Measurements from ENCODE around the gene JSRP1.
A peak's percentile ranks its signal among the peaks of the same experiment; 100 is the strongest.

Gene JSRP1

DNA sequence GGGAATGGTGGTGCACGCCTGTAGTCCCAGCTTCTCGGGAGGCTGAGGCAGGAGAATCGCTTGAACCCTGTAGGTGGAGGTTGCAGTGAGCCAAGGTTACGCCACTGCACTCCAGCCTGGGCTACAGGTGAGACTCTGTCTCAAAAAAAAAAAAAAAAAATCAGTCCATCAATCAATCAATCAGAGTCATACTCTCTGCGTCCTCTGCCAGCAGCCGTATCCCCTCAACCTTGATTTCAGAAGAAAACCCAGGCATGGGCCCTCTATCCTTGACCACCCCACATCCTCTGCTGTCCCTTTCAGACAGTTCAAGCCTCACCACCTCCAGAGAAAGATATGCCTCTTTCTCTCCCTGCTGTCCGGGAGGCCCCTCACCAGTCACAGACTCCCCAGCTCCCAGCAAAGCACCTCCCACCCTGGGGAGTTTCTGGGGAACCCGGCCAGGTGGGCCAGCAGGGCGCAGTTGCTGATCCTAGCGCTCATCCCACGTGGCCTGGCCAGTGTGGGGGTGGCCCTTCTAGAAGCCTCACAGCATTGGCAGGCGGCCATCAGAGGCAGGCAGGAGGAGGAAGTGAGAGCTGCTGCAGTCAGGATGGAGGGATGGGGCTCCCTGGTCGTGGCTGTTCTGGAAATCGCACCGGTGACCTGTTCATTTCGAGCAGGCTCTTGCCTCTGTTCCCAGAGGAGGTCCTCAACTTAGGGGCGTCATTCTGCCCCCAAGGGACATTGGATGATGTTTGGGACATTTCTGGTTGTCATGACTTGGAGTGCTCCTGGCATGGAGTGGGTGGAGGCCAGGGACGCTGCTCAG, 10.2 kb upstream of the JSRP1 start:
- DNase-seq, result peak; percentile 94

DNA sequence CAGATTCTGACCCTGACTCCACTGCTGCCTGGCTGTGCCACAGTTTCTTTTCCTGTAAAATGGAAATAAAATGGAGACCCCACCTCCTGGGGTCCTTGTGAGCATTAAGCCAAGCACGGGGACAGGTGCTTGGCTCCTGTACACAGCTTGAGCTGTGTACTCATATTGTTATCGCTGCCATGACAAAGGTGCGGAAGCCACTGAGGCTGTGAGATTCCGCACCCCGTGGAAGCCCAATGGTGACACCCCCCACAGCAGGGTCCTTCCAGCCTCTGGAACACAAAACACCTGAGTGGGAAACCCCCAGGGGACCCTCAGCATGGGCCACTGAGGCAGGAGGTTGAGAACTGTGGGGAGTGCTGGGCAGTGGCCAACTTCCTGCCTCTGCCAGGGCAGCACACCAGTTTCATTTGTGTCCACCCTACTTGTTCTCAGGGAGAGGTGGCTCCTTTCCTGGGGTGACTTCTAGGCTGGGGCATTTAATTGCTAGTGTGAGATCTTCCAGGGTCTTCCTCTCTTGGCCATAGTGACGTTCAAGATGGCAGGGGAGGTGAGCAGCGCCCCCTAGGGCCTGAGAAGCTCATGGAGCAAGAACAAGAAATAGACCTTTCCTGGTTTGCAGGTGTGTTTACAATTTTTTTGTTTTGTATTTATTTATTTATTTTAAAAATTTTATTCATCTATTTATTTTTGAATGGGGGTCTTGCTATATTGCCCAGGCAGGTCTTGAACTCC, 5.4 kb upstream of the JSRP1 start:
- DNase-seq, result peak; percentile 71

DNA sequence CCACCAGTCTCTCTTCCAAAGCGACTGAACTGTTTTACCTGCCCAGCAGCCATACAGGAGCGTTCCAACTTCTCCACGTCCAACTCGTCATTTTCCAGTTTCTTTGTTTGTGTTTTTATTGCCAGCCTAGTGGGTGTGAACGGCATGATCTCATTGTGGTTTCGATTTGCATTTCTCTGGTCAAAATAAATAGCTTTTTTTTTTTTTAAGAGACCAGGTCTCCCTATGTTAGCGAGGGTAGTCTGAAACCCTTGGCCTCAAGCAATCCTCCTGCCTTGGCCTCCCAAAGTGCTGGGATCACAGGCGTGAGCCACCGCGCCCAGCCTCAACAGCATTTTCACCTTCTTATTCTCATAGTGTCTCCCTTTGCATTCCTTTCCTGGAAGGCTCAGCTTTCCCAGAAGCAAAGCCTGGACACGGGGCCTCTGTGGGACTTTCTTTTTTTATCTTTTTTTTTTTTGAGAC, 4.2 kb upstream of the JSRP1 start:
- DNase-seq, result peak; percentile 34

DNA sequence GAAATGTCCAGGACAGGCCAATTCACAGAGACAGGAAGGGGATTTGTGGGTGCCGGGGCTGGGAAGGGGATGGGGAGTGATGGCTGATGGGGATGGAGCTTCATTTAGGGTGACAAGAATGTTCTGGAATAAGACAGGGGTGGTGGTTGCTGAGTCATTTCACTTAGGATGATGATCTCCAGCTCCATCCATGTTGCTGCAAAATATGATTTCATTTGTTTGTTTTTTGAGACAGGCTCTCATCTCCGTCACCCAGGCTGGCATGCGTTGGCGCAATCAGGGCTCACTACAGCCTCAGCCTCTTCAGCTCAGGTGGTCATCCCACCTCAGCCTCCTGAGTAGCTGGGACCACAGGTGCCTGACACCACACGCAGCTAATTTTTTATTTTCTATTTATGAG, 3.1 kb upstream of the JSRP1 start:
- no peak for DNase-seq

DNA sequence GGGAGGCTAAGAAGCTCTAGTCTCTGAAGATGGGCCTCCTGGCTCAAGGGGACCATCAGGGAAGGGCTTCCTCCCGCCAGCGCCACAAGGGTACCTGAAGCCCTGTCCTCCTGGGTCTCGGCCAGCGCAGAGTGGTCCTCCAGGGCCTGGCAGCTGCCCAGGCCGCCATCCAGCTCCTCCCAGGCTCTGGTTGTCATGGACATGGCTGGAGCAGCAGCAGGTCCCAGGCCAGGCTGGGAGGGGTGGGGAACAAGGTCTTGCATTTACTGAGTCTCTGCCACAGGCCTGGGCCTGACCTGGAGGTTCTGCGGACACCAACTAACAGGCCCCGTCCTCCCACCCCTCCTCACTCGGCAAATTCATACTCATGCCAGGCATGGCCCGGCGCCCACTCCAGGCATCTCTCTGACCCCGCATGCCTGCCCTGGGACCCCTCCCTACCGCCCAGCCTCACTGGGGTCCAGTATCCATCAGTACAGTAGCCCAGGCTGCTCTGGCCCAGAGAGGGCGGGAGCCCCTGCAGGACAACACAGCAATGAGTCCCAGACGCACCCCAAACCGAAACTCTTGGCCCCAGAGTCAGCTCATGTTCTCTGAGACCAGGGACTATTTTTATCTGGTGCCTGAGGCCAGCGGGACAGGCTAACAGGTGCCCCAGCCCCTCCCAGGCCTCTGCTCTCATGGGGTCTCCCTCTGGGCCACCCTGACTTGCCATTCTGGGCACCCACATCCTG, 938 bp downstream of the JSRP1 start:
- DNase-seq, result no peak

DNA sequence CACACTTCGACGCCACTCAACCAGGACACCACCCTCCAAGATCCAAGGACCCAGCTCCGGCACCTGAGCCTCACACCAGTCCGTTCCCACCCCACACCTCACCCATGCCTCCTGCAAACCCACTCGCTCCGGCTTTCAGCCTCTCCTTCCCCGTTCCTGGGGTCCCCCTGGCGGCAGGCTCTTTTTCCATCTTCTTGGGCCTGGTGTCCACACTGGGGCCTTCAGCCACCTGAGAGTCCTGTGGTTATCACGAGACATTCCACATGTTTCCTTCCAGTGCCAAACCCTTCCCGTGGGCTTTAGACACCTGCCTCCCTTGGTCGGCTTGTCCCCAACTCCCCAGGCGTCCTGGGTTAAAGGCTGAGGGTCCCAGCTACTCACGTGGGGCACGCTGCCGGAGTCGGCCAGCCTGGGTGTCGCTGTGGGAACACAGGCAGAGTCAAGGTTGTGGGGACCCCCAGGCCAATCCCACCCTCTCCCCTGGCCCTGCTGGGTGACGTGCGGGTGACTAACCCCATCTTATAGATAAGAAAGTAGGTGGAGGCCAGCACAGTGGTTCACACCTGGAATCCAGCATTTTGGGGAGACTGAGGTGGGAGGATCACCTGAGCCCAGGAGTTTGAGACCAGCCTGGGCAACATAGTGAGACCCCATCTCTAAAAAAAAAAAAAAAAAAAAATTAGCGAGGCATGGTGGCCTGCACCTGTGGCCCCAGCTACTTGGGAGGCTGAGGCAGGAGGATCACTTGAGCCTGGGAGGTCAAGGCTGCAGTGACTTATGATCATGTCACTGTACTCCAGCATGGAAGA, 1.9 kb downstream of the JSRP1 start:
- DNase-seq, result peak; percentile 49

DNA sequence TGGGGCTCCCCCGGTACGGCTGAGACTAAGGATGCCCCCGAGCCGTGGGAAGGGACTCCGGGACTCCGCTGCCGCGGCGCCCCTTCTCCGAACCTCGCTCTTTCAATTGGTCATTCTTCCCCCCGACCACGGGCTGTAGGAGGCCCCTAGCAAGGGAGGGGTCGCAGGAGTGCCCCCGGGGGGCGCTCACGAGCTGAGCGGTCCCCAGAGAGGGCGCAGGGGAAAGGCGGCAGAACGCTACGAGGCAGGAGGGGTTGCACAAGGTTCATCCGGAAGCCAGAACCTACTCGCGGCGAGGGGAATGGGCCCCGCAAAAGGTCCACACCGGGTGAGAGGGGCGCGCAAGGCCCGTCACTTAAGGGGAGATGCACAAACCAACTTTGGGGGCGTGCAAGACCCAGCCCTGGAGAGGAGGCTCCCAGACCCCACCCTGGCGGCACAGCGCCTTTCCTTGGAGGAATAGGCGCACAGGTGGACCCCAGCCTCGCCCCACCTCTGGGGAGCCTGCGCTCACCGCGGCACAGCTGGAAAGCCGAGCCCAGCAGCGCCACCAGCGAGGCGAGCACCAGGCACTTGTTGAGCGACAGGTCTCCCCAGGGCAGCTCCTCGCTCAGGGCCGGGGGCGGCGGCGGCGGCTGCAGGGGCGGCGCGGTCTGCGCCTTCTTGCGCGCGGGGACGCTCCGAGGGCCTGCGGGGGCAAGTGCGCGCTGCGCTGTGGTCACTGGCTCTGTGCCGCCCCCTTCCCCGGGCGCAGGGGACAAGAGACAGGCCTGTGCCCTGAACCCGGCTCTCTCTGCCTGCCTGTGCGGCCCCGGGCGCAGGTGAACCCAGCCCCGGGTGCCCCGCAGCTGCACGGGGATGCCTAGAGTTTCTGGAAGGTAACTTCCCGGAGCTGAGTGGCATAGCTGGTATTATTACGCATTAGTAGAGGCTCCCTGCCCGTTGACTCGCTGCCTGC, 2.8 kb downstream of the JSRP1 start:
- peak; percentile 83 for DNase-seq

DNA sequence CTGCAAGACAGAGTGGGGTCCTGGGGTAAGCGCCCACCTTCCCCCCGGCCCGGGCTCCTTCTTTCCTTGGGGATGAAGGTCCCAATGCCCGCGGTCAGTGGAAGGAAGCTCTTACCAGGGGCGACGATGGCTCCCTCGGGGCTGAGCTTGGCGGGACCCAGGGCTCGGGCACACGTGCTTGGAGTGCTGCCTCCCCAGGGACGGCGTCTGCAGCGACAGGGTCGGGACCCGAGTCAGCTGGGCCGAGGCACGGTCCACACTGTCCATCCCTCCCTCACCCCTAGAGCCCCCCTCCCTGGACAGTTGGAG, 3.5 kb downstream of the JSRP1 start:
- DNase-seq, result no peak

DNA sequence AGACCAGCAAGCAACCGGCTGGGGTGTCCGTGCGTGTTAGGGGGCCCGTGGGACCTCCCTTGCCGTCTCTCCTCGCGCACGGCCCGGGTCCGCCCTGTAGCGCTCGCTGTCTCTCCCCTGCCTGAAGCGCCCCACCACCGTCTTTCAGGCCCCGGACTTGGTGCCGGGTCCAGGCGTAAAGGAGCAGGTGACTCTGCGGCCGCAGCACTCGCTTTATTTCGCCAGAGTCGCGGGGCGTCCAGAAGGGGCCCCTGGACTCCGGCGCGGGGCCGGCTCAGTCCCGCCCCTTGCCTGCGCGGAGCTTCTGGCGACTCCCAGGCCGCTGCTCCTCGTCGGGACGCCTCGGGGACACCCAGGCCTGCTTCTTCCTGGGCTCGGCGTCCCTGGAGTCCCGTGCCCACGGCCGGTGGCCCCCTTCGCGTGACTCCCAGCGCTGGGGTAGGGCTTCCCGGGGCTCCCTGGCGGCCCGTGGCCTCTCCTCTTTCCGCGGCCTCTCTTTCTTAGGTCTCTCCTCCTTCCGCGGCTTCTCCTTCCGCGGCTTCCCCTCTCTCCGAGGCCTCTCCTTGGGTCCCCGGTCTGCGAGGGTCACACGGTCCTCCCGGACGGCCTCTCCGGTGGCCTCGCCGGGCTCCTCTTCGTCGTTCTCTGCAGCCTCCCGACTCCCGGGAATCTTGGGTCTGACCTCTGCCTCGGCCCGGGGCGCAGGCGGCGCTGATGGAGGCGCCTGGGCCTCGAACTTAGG, 4.0 kb downstream of the JSRP1 start:
- peak; percentile 44 for DNase-seq

DNA sequence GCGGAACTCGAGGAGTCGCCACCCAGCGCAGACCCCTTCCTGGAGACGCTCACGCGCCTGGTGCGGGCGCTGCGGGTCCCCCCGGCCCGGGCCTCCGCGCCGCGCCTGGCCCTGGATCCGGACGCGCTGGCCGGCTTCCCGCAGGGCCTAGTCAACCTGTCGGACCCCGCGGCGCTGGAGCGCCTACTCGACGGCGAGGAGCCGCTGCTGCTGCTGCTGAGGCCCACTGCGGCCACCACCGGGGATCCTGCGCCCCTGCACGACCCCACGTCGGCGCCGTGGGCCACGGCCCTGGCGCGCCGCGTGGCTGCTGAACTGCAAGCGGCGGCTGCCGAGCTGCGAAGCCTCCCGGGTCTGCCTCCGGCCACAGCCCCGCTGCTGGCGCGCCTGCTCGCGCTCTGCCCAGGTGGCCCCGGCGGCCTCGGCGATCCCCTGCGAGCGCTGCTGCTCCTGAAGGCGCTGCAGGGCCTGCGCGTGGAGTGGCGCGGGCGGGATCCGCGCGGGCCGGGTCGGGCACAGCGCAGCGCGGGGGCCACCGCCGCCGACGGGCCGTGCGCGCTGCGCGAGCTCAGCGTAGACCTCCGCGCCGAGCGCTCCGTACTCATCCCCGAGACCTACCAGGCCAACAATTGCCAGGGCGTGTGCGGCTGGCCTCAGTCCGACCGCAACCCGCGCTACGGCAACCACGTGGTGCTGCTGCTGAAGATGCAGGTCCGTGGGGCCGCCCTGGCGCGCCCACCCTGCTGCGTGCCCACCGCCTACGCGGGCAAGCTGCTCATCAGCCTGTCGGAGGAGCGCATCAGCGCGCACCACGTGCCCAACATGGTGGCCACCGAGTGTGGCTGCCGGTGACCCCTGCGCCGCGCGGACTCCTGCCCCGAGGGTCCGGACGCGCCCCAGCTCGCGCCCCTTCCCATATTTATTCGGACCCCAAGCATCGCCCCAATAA, 4.8 kb downstream of the JSRP1 start:
- DNase-seq, result peak; percentile 68

DNA sequence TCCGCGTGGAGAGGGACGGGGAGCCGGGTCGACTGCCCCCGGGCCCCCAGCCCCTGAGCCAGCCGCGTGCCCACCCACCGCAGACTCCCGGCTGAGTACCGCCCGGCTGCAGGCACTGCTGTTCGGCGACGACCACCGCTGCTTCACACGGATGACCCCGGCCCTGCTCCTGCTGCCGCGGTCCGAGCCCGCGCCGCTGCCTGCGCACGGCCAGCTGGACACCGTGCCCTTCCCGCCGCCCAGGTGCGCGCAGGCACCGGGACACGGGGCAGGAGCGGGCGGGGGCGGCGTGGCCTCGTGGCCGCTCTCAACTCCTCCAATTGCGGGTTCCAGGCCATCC, 5.5 kb downstream of the JSRP1 start:
- no peak for DNase-seq

DNA sequence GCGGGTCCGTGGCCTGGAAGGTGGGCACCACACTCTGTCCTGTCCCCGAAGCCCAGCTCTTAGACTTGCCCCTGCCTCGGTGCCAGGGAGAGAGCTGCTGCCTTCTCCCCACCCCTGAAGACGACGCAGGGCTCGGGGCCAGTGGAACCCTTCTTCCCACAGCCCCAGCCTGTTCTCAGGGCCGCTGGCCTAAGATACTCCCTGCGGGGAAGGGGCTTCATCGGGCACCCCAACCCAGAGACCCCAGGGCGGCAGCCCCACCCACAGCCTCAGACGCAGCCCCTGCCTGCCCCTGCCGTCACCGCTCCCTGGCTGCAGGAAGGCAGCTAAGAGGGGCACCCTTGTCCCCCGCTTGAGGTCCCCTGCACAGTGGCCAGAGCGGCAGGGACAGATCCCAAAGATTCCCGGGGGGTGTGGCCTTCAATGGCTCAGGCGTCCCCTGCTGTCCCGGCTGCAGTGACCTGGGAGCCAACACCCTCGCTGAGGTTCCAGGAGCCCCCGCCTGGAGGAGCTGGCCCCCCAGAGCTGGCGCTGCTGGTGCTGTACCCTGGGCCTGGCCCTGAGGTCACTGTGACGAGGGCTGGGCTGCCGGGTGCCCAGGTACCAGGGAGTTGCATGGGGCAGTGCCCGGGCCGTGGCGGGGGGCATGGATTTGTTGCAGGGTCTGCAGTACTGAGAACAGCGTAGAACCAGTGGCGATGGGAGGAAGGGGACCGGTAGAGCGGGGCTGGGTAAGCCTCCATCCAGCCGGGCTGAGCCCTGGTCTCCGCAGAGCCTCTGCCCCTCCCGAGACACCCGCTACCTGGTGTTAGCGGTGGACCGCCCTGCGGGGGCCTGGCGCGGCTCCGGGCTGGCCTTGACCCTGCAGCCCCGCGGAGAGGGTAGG, 6.1 kb downstream of the JSRP1 start:
- DNase-seq, result peak; percentile 55

DNA sequence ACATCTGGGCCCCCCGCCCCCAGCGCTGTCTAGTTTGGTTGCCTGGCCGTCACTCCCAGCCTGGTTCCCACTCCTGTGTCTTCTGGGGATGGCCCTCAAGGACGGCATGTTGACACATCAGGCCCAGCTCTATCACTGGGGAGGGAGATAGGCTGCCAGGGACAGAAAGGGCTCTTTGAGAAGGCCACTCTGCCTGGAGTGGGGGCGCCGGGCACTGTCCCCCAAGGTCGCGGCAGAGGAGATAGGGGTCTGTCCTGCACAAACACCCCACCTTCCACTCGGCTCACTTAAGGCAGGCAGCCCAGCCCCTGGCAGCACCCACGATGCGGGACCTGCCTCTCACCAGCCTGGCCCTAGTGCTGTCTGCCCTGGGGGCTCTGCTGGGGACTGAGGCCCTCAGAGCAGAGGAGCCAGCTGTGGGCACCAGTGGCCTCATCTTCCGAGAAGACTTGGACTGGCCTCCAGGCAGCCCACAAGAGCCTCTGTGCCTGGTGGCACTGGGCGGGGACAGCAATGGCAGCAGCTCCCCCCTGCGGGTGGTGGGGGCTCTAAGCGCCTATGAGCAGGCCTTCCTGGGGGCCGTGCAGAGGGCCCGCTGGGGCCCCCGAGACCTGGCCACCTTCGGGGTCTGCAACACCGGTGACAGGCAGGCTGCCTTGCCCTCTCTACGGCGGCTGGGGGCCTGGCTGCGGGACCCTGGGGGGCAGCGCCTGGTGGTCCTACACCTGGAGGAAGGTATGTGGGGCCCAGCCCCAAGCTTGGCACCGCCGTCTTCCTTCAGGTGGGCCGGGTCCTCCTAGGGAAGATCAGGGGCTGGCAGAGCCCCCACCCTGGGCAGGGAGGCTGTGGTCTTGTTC, 7.0 kb downstream of the JSRP1 start, which contains the start of gene AMH:
AMH (plus strand) TSS at position 314 of the 857 bp plus-strand sequence; CDS start at position 324, 10 bp downstream.
- no peak for DNase-seq

DNA sequence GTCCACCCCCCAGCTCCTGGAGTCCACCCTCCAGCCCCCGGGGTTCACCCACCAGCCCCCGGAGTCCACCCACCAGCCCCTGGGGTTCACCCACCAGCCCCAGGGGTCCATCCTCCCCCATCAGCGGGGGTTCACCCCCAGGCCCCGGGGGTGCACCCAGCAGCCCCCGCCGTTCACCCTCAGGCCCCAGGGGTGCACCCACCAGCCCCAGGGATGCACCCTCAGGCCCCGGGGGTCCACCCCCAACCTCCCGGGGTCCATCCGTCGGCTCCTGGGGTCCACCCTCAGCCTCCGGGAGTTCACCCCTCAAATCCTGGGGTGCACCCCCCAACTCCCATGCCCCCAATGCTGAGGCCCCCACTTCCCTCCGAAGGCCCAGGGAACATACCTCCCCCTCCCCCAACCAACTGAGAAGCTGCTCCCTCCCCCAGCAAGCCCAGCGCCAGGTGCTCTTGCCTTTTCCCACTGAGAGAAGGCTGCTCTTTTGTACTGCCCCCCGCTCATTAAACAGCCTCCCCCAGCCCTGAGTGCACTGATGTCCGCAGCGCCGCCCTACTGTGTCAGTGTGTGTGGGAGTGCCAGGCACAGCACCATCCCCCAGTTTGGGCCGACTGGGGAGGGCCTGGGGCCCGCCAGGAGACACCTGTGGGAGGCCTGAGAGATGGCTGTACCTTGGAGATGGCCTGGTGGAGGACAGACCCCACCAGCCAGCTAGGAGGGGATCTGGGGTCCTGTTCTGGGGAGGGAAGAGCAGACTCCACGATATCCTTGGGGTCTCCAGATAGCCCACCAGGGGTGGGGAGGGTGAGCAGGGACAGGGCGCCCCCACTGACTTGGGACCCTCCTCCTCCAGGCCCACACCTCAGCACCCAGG, 7.8 kb downstream of the JSRP1 start:
- no peak for DNase-seq

DNA sequence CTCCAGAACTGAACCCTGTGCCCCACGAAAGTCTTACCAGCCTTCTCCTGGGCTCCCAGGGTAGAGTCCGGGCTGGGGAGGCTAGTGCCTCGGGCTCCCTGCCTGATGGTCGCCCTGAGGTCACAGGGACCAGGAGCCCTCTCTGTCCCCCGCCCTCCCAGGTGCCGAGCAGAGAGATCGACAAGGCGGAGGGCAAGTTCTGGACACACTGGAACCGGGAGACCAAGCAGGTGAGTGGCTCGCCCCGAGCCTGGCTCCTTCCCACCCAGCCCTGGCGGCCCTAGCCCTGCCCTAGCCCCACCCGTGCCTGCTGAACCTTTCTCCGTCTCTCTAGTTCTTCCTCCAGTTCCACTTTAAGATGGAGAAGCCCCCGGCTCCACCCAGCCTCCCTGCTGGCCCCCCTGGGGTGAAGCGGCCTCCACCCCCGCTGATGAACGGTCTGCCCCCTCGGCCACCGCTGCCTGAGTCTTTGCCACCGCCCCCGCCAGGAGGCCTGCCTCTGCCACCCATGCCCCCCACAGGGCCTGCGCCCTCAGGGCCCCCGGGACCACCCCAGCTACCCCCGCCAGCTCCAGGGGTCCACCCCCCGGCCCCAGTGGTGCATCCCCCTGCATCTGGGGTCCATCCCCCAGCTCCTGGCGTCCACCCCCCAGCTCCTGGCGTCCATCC, 8.7 kb downstream of the JSRP1 start:
- no peak for DNase-seq

DNA sequence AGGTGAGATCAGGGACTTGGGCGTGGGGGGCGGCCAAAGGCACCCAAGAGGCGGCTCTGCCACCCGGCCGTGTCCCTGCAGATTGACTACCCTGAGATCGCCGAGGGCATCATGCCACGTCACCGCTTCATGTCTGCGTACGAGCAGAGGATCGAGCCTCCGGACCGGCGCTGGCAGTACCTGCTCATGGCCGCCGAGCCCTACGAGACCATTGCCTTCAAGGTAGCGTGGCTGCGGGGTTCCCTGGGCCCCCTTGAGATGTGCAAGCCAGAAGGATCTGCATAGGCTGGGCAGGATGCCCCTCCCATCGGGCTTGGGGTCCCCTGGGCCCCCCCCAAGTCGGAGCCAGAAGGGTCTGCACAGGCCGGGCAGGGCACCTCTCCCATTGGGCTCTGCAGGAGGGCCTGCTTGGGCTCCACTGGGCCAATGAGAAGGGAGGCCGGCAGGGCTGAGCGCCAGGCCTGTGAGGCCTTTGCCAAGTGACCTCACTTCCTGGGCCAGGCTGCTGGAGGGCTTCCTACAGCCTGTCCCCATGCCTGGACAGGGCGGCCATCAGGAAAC, 9.3 kb downstream of the JSRP1 start:
- DNase-seq, result no peak
